Common myeloid progenitor, CD34-positive (primary cell): Measurements from ENCODE around the gene KLHL34.

Source experiments
- CTCF ChIA-PET: fragments of 350-600 bp; sonication (Branson Sonifier 250); formaldehyde crosslinking; loops from one replicate; lab custom pipeline; 2021; ENCODE audit warnings: antibody characterized with exemption; lab: Charles Lee
- POLR2A ChIA-PET: fragments of 350-600 bp; sonication (Branson Sonifier 250); formaldehyde crosslinking; loops from one replicate; lab custom pipeline; 2021; ENCODE audit warnings: antibody characterized with exemption; lab: Charles Lee
- DNase-seq, 3 donors: peaks; one replicate each; pipeline versions ENCODE4 v3.0.0 to v3.0.0-alpha.2; 2013
- H3K27ac ChIP-seq, 2 experiments: 1 replicate in 1 of 2; 2 replicates in 1 of 2; pipeline ENCODE4 v1.7.0; 2013; ENCODE audit warnings: inconsistent platforms in 2 of 2, low read length in 2 of 2, mild to moderate bottlenecking in 2 of 2, low read depth in 1 of 2, moderate library complexity in 1 of 2; ENCODE audit not compliant: severe bottlenecking in 2 of 2, insufficient read depth in 1 of 2, poor library complexity in 1 of 2
- H3K27me3 ChIP-seq, 5 experiments: replicated peaks in 2 of 5; 1 replicate in 3 of 5; 2 replicates in 2 of 5; pipeline versions ENCODE4 v1.6.1 to v1.7.0; 2013; ENCODE audit warnings: low read length in 4 of 5, mild to moderate bottlenecking in 2 of 5, moderate library complexity in 2 of 5, inconsistent platforms in 1 of 5; ENCODE audit not compliant: insufficient read depth in 5 of 5, control insufficient read depth in 4 of 5
- H3K36me3 ChIP-seq, 4 experiments: 1 replicate in 2 of 4; 2 replicates in 2 of 4; pipeline versions ENCODE4 v1.6.1 to v1.7.0; 2013; ENCODE audit warnings: low read length in 3 of 4, control low read depth in 1 of 4, mild to moderate bottlenecking in 1 of 4; ENCODE audit not compliant: control insufficient read depth in 4 of 4, insufficient read depth in 4 of 4
- H3K4me1 ChIP-seq, 4 experiments: 1 replicate in 3 of 4; 2 replicates in 1 of 4; pipeline versions ENCODE4 v1.6.1 to v1.7.1; 2013; ENCODE audit warnings: low read length in 3 of 4, mild to moderate bottlenecking in 3 of 4, control low read depth in 1 of 4, inconsistent platforms in 1 of 4, moderate library complexity in 1 of 4; ENCODE audit not compliant: control insufficient read depth in 4 of 4, insufficient read depth in 4 of 4; ENCODE audit errors: control extremely low read depth in 1 of 4
- H3K4me3 ChIP-seq, 7 experiments: 1 replicate in 4 of 7; 2 replicates in 3 of 7; pipeline versions ENCODE4 v1.5.1 to v1.7.0; 2013; ENCODE audit warnings: mild to moderate bottlenecking in 7 of 7, low read length in 6 of 7, moderate library complexity in 6 of 7, inconsistent platforms in 2 of 7, low read depth in 2 of 7, control low read depth in 1 of 7; ENCODE audit not compliant: insufficient read depth in 4 of 7, control insufficient read depth in 1 of 7; ENCODE audit errors: extremely low read depth in 1 of 7
- H3K9me3 ChIP-seq, 5 experiments: 1 replicate in 4 of 5; 2 replicates in 1 of 5; pipeline versions ENCODE4 v1.6.1 to v1.7.1; 2013; ENCODE audit warnings: low read length in 4 of 5, mild to moderate bottlenecking in 2 of 5, inconsistent platforms in 1 of 5, low read depth in 1 of 5, moderate library complexity in 1 of 5; ENCODE audit not compliant: control insufficient read depth in 4 of 5, insufficient read depth in 2 of 5; ENCODE audit errors: control extremely low read depth in 1 of 5
- WGBS: methylation state at CpG from one replicate; pipeline ENCODE4 v1.1.5; 2013; ENCODE audit not compliant: insufficient coverage; 5-methylcytosine and 5-hydroxymethylcytosine counted together

The KLHL34 gene

GRCh38 chrX:21691512-21692018 lies 33.4 kb upstream of the KLHL34 start:
- ChIA-PET POLR2A (no interaction called here), CTCF (no interaction called here)
- WGBS: 80% methylated on average over 3 of the region's 3 CpGs
- H3K27ac ChIP-seq: no peak overlapping the region
- H3K4me1 ChIP-seq: peaks cover 0 to 4% (median 0%) of the 10 kb centered on the region in 4 experiments
- H3K36me3 ChIP-seq: no peaks in the 10 kb centered on the region
- no peaks in the 10 kb centered on the region for H3K9me3 ChIP-seq
- H3K4me3 ChIP-seq: no peak overlapping the region
- peak in 1 of 3 donors; percentile 5 for DNase-seq
- H3K27me3 ChIP-seq: no peaks in the 10 kb centered on the region

- POLR2A ChIA-PET: no interaction called here
- peaks cover 0 to 2% (median 0%) of the 10 kb centered on the region in 5 experiments for H3K27me3 ChIP-seq
- no peak overlapping the region for H3K4me3 ChIP-seq
- no CpG with 5 or more reads among the region's 1 CpG for WGBS
- no peak for DNase-seq
- CTCF ChIA-PET: no interaction called here
- no peak overlapping the region for H3K27ac ChIP-seq
- H3K9me3 ChIP-seq: no peaks in the 10 kb centered on the region
- no peaks in the 10 kb centered on the region for H3K36me3 ChIP-seq
- no peaks in the 10 kb centered on the region for H3K4me1 ChIP-seq
Observed at GRCh38 chrX:21683941-21684340, 25.8 kb upstream of the KLHL34 start.

GRCh38 chrX:21678048-21678612 lies 20.0 kb upstream of the KLHL34 start:
- Histone ChIP-seq H3K27ac (no peak overlapping the region), H3K9me3 (no peaks in the 10 kb centered on the region), H3K27me3 (peaks cover 0 to 13% (median 0%) of the 10 kb centered on the region in 5 experiments), H3K4me3 (no peak overlapping the region), H3K36me3 (no peaks in the 10 kb centered on the region), H3K4me1 (no peaks in the 10 kb centered on the region)
- POLR2A ChIA-PET: no interaction called here
- no peak for DNase-seq
- CTCF ChIA-PET: no interaction called here
- 57% methylated on average over 3 of the region's 4 CpGs for WGBS

- Histone ChIP-seq H3K4me3 (no peak overlapping the region), H3K9me3 (no peaks in the 10 kb centered on the region), H3K4me1 (no peaks in the 10 kb centered on the region), H3K27ac (no peak overlapping the region), H3K36me3 (no peaks in the 10 kb centered on the region), H3K27me3 (peaks cover 0 to 13% (median 0%) of the 10 kb centered on the region in 5 experiments)
- CTCF ChIA-PET: no interaction called here
- no peak for DNase-seq
- POLR2A ChIA-PET: no interaction called here
- 43% methylated on average over 2 of the region's 2 CpGs for WGBS
Observed at GRCh38 chrX:21675931-21676330, 17.8 kb upstream of the KLHL34 start.

GRCh38 chrX:21674430-21675186 lies 16.5 kb upstream of the KLHL34 start:
- POLR2A ChIA-PET: no interaction called here
- peaks cover 0 to 13% (median 0%) of the 10 kb centered on the region in 5 experiments for H3K27me3 ChIP-seq
- H3K9me3 ChIP-seq: no peaks in the 10 kb centered on the region
- H3K36me3 ChIP-seq: no peaks in the 10 kb centered on the region
- H3K4me1 ChIP-seq: no peaks in the 10 kb centered on the region
- no peak for DNase-seq
- no peak overlapping the region for H3K27ac ChIP-seq
- 52% methylated on average over 2 of the region's 4 CpGs for WGBS
- CTCF ChIA-PET: no interaction called here
- H3K4me3 ChIP-seq: no peak overlapping the region

GRCh38 chrX:21666679-21667078 lies 8.5 kb upstream of the KLHL34 start:
- ChIA-PET CTCF (no interaction called here), POLR2A (no interaction called here)
- WGBS: 67% methylated on average over 2 of the region's 4 CpGs
- Histone ChIP-seq H3K36me3 (no peaks in the 10 kb centered on the region), H3K27ac (no peak overlapping the region), H3K27me3 (peaks cover 0 to 19% (median 2%) of the 10 kb centered on the region in 5 experiments), H3K4me3 (no peak overlapping the region), H3K4me1 (no peaks in the 10 kb centered on the region), H3K9me3 (no peaks in the 10 kb centered on the region)
- DNase-seq: no peak

- H3K27me3 ChIP-seq: peaks cover 0 to 21% (median 2%) of the 10 kb centered on the region in 5 experiments
- no peak for DNase-seq
- no peaks in the 10 kb centered on the region for H3K4me1 ChIP-seq
- H3K27ac ChIP-seq: no peak overlapping the region
- ChIA-PET POLR2A (no interaction called here), CTCF (no interaction called here)
- H3K4me3 ChIP-seq: no peak overlapping the region
- 73% methylated on average over 2 of the region's 4 CpGs for WGBS
- no peaks in the 10 kb centered on the region for H3K36me3 ChIP-seq
- H3K9me3 ChIP-seq: no peaks in the 10 kb centered on the region
Observed at GRCh38 chrX:21666252-21666651, 8.1 kb upstream of the KLHL34 start.
